ENCODE measurements around the gene FN1.

Gene FN1

DNA sequence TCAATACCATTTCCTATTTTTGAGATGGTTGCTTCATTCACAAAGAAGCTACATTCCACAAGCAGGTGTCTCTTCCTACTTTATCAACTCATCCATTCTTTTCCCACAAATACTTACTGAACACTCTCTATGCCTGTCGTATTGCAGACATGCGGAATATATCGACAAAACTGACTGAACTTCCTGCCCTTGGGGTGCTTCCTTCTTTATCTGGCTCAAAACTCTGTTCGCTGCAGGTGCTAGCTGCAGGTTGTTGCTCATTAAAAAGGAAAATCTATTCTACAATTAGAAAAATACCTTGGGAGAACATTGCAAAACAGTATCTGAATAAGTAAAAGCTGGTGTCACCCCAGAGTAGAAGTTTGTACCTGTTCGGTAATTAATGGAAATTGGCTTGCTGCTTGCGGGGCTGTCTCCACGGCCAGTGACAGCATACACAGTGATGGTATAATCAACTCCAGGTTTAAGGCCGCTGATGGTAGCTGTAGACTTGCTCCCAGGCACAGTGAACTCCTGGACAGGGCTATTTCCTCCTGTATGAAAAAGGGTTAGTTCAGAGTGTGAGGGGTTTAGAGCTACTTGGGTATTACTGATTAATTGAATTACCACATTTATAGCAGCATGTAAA, 52.1 kb downstream of the FN1 start:
- no peak for DNase-seq (ENCODE audit: low spot score)

DNA sequence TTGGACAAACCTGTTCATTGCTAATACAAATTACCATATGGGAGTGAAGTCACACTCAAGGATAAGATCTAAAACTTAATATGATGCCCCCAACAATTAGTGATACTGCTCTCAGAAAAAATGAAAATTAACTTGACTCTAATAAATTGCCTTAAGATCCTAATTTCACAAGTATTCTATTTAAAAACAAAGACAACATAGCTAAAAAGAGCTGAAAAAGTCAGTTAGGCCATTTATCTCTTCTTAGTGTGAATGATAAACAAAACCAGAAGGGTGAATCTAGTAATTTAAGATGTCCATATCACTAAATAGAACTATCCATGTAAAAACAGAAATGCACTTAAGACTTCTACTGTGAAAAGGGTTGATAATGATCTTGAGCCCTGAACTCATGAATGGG, 53.4 kb downstream of the FN1 start:
- DNase-seq (ENCODE audit: low spot score): no peak

DNA sequence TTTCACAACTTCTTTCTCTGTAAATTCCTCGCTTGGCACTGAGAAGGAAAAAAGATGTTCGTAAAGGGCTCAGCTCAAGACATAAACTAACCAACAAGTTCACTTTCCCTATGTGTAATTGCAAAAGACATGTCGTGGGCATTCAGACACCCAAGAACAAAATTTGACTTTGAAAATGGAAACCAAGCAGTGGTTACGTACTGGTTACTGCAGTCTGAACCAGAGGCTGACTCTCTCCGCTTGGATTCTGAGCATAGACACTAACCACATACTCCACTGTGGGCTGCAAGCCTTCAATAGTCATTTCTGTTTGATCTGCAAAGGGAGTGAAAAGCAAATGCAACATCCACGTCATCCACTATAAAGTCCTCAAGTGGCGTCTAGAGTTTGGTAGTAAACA, 53.9 kb downstream of the FN1 start:
- no peak for DNase-seq (ENCODE audit: low spot score)

DNA sequence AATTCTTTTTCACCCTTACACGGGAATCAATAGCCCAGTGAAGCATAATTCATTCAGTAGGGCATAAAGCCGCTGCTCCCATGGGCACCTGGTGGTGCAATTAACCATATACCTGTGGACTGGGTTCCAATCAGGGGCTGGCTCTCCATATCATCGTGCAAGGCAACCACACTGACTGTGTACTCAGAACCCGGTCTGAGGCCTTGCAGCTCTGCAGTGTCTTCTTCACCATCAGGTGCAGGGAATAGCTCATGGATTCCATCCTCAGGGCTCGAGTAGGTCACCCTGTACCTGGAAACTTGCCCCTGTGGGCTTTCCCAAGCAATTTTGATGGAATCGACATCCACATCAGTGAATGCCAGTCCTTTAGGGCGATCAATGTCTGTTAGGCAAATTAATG, 55.2 kb downstream of the FN1 start:
- no peak for DNase-seq (ENCODE audit: low spot score)

- no peak for DNase-seq (ENCODE audit: low spot score)
Observed at GRCh38 chr2:215379948-215380347, 55.9 kb downstream of the FN1 start.

DNA sequence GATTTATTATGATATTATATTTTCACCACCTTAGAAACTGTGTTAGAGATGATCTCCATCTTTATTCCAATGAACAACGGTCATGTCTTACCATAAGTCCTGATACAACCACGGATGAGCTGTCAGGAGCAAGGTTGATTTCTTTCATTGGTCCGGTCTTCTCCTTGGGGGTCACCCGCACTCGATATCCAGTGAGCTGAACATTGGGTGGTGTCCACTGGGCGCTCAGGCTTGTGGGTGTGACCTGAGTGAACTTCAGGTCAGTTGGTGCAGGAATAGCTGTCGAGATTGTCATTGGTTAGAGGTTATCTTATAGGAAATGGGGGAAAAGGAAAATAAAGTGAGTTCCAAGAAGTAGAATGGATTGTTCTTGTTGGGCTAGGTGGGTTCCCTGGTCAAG, 56.8 kb downstream of the FN1 start:
- DNase-seq (ENCODE audit: low spot score): no peak

DNA sequence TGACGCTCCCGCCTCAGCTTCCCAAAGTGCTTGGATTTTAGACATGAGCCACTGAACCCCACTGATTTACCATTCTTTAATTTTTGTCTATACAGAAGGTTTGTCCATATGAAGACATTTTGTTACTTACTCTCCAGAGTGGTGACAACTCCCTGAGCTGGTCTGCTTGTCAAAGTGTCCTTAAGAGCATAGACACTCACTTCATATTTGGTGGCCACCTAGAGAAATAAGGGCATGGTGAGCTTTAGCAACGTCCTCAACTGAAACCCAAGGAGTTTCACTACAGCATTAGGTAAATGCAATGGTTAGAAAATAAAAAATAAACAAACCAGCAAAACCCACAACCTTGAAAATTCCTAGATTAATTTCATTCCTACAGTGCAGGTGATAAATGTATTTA, 57.8 kb downstream of the FN1 start:
- DNase-seq (ENCODE audit: low spot score): no peak

DNA sequence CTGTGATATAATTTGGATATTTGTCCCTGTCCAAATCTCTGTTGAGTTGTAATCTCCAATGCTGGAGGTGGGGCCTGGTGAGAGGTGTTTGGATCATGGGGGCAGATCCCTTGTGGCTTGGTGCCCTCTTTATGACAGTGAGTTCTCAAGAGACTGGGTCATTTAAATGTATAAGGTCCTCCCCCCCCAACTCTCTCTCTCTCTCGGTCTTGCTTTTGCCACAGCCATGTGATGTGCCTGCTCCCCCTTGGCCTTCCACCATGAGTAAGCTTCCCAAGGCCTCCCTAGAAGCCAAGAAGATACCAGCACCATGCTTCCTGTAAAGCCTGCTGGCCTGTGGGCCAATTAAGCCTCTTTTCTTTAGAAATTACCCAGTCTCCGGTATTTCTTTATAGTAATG, 58.6 kb downstream of the FN1 start:
- no peak for DNase-seq (ENCODE audit: low spot score)

DNA sequence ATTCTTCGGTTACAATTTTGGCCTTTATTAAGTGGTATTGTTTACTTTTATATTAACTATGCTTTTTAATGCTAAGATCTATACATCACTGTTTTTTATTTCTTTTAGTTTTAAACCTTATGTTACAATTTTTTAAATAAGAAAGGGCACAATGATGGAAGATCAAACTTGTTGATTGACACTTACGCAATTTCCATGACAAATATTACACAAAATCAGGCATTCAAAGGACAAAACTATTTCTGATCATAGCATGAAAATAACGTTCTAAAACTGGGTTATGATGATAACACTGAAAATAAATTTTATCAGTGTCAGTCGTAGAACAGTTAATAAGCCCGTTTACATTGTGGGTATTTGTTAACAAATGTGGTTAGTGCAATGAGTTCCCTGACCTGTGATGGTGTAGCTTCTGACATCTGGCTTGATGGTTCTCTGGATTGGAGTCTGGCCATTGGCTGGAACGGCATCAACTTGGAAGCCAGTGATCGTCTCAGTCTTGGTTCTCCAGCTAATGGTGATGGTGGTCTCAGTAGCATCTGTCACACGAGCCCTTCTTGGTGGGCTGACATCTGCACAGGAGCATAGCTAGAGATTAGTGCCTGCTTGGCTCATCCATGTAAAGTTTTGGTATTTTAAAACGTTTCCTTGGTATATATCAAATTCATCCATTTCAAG, 59.6 kb downstream of the FN1 start:
- no peak for DNase-seq (ENCODE audit: low spot score)

DNA sequence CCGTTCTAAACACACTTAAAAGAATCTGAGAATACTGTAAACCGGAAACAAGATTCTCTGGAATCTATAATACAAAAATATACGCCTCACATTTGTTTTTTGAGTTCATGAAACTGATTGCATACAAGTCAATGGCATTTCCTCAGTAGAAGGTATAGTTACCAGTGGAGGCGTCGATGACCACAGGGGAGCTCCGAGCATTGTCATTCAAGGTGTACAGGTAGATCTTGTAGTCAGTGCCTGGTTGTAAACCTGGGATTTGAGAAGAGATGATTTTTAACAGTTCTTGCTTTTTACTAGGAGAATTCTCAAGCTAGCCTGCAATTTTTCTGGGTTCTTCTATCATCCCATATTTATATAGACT, 60.4 kb downstream of the FN1 start:
- no peak for DNase-seq (ENCODE audit: low spot score)

GRCh38 chr2:215374642-215375466, 61.0 kb downstream of the FN1 start:
- no peak for DNase-seq (ENCODE audit: low spot score)

GRCh38 chr2:215374002-215374401, 61.9 kb downstream of the FN1 start:
- no peak for DNase-seq (ENCODE audit: low spot score)

GRCh38 chr2:215372968-215373649, 62.8 kb downstream of the FN1 start:
- DNase-seq (ENCODE audit: low spot score): no peak

DNA sequence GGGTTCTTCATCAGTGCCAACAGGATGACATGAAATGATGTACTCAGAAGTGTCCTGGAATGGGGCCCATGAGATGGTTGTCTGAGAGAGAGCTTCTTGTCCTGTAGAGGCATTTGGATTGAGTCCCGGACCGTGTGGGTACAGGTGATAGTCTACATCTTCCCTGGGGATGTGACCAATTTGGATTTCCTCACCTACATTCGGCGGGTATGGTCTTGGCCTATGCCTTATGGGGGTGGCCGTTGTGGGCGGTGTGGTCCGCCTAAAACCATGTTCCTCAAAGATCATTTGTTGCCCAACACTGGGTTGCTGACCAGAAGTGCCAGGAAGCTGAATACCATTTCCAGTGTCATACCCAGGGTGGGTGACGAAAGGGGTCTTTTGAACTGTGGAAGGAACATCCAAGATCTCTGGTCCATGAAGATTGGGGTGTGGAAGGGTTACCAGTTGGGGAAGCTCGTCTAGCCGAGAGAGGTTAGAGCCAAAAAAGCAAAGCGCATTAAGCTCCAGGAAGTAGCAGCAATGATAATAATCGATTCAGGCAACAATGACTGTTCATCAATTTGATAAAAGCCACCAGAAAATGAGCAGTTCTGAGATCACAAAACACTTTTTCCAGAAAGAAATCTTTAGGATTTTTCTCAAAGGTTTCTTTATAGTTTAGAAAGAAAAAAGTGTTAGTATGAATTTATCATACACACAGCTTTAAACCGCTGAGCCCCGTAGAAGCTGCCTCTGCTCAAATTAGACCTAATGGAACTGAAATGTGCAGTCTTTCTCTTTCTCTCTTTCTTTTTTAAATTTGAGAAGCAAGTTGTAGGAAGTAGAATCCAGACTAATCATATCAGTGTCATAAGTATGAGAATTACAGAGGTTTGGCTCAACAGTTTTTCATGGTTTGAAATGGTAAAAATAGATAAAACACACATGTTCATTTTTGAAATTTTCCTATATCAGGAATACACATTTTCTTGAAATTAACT, 63.7 kb downstream of the FN1 start:
- no peak for DNase-seq (ENCODE audit: low spot score)

- no peak for DNase-seq (ENCODE audit: low spot score)
Observed at GRCh38 chr2:215370112-215370965, 65.5 kb downstream of the FN1 start.

DNA sequence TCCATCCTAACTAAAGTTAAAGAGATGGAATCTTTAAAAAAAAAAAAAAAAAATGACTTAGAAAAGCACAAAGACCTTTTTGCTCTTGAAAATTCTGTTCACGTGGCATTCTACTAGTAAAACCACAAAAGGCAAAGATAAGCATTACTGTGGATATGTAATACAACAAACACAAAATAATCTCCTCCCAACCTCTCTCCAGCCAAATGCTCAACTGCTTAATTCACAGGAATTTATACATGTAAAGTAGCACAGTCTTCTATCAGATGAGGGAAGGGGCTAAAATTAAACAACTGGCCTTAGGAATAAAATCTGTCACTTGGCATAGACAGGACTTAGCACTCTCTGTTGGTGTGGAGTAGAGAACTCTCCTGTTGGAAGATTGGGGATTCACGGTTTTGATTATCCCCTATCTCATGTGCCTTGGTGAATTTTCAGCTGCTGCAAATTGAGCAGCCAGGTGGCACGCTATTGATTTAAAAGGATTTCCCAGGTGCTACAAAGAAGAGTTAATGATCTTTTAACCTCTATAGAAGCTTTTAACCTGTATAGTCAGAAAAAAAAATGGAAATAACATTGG, 66.6 kb downstream of the FN1 start:
- DNase-seq (ENCODE audit: low spot score): no peak

DNA sequence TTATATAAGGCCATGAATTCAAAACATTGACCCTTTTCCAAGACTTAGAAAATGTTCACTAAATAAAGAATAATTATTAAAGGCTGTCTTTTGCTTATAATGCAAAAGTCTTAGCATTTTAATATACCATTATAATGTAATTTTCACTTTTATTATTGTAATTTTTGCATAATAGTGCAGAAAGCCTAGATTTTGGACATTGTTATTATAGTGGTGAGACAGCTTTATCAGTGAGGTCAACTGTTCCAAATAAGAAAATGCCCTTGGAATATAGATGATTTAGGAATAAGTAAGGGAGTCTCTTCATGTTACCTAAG, 67.4 kb downstream of the FN1 start:
- no peak for DNase-seq (ENCODE audit: low spot score)

DNA sequence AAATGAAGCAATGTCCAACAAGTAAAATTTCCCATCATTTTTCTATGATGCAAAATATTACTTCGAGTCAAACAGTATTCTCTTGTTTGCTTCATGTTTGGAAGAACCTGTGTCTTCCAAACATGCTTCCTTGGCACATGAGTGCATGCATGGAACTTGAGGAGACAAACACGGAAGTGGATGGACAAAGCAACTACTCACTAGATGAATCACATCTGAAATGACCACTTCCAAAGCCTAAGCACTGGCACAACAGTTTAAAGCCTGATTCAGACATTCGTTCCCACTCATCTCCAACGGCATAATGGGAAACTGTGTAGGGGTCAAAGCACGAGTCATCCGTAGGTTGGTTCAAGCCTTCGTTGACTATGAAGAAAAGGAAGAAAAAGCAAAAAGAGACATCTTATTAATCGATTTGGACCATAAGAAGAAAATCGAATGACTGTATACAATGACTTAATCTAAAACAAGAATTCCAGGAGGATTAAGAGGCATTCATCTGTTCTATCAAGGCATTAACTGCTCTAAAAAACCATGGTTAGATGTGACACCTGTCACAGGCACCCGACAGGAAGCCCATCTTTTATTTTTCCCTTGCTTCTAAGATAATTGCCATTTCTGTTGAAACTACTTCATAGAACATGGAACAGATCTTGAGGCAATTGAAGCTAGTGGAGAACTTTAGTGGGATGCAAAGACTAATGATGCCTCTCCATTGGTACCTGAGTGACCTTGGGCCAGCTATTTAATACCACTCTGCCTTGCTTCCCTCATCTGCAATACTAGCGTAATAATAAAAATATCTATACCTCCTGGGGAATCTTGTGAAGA, 68.0 kb downstream of the FN1 start:
- no peak for DNase-seq (ENCODE audit: low spot score)

DNA sequence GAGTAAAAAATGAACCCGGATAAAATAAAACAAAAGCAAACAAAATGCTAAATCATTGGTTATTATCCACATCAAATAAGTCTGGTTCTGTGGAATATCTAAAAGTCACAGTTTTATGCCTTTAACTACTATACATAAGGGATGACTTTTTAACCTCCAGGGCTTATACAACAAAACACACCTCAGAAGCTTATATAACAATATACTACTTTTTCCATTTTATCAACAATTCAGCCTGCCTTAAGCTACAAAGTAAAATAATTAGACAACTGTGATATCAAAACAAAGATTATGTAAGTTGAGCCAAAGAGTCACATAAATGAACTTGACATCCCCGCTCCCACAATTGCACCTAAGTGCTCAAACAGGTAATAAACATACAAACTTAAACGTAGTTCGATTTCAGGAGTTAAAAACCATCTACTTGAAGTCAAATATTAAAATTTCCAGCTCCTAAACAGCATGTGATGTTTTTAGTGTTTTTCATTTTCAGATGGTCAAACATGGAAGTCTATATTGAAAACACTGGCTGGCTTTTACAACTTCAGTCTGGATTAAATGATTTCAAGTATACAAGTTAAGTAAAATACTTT, 69.3 kb downstream of the FN1 start:
- DNase-seq (ENCODE audit: low spot score): no peak
